IMR-90 (cell line): ENCODE data around the gene SMARCA2. TPM values are rescaled to one million over a fixed set of nuclear protein-coding genes. Genes with fewer than 3 reads are reported as not detected.

Experiments
- ATAC-seq: fragments of 200-7000 bp; cut with Tn5 transposase; 2 replicates; pipeline ENCODE4 v1.9.1; 2020; ENCODE audit warnings: low read depth, mild to moderate bottlenecking, moderate library complexity
- BruUV-seq: library from RNA; stranded (reverse); fragments of 400-500 nt; replicated peaks from 2 replicates; lab custom pipeline; 2021; lab: Mats Ljungman, UMichigan
- CTCF ChIA-PET: fragments of 300-600 bp; formaldehyde crosslinking; extraction: SDS; loops from one replicate; lab custom pipeline; 2021; ENCODE audit warnings: antibody characterized with exemption; lab: Yijun Ruan, JAX
- POLR2A ChIA-PET: fragments of 300-600 bp; sonication (Branson Sonifier 250); formaldehyde crosslinking; loops from one replicate; lab custom pipeline; 2022; ENCODE audit warnings: antibody characterized with exemption; ENCODE audit not compliant: unreplicated experiment; lab: Charles Lee
- DNase-seq: peaks from one replicate; pipeline ENCODE4 v3.0.0; 2013
- H2AFZ ChIP-seq: replicated peaks from 2 replicates; pipeline ENCODE3; 2013; ENCODE audit warnings: low read length, mild to moderate bottlenecking; ENCODE audit not compliant: poor library complexity
- H2AK5ac ChIP-seq: 2 replicates; pipeline ENCODE4 v1.6.1; 2013; ENCODE audit warnings: low read depth, low read length, inconsistent platforms
- H2AK9ac ChIP-seq: replicated peaks from 2 replicates; pipeline ENCODE3; 2013; ENCODE audit warnings: mild to moderate bottlenecking, low read depth, low read length, moderate library complexity; ENCODE audit not compliant: poor library complexity
- H2BK120ac ChIP-seq: 2 replicates; pipeline ENCODE4 v1.6.1; 2013; ENCODE audit warnings: low read depth, low read length, inconsistent platforms
- H2BK15ac ChIP-seq: 3 replicates; pipeline ENCODE4 v1.6.1; 2013; ENCODE audit warnings: low read depth, low read length, inconsistent platforms
- H2BK20ac ChIP-seq: 2 replicates; pipeline ENCODE4 v1.6.1; 2013; ENCODE audit warnings: low read depth, mild to moderate bottlenecking, inconsistent platforms, low read length, moderate library complexity
- H2BK5ac ChIP-seq: 2 replicates; pipeline ENCODE4 v1.6.1; 2013; ENCODE audit warnings: mild to moderate bottlenecking, low read depth, low read length, inconsistent platforms; ENCODE audit not compliant: poor library complexity, severe bottlenecking
- H3K14ac ChIP-seq: replicated peaks from 2 replicates; pipeline ENCODE4 v1.6.1; 2013; ENCODE audit warnings: low read depth, low read length, inconsistent platforms
- H3K18ac ChIP-seq: 2 replicates; pipeline ENCODE4 v1.6.1; 2013; ENCODE audit warnings: low read depth, low read length, control low read depth
- H3K23ac ChIP-seq: 2 replicates; pipeline ENCODE4 v1.6.1; 2013; ENCODE audit warnings: low read depth, low read length, inconsistent platforms
- H3K27ac ChIP-seq: 2 replicates; pipeline ENCODE4 v1.5.1; 2013; ENCODE audit warnings: mild to moderate bottlenecking, control low read depth, low read length; ENCODE audit not compliant: insufficient read depth
- H3K27me3 ChIP-seq: 2 replicates; pipeline ENCODE4 v1.6.1; 2013; ENCODE audit warnings: low read length; ENCODE audit not compliant: control insufficient read depth, insufficient read depth
- H3K36me3 ChIP-seq: 2 replicates; pipeline ENCODE4 v1.6.1; 2013; ENCODE audit warnings: low read length, mixed read lengths; ENCODE audit not compliant: control insufficient read depth, insufficient read depth
- H3K4ac ChIP-seq: 2 replicates; pipeline ENCODE4 v1.6.1; 2013; ENCODE audit warnings: low read depth, low read length, inconsistent platforms
- H3K4me1 ChIP-seq: 2 replicates; pipeline ENCODE4 v1.6.1; 2013; ENCODE audit warnings: low read length, mixed read lengths; ENCODE audit not compliant: control insufficient read depth, insufficient read depth
- H3K4me2 ChIP-seq: 2 replicates; pipeline ENCODE4 v1.6.1; 2013; ENCODE audit warnings: low read depth, mild to moderate bottlenecking, control low read depth, low read length, moderate library complexity
- H3K4me3 ChIP-seq: 2 replicates; pipeline ENCODE4 v1.5.1; 2013; ENCODE audit warnings: low read depth, mild to moderate bottlenecking, control low read depth, low read length, moderate library complexity; ENCODE audit not compliant: insufficient read depth
- H3K56ac ChIP-seq: 2 replicates; pipeline ENCODE4 v1.6.1; 2013; ENCODE audit warnings: low read length, inconsistent platforms; ENCODE audit not compliant: insufficient read depth; ENCODE audit errors: extremely low read depth
- H3K79me1 ChIP-seq, 2 experiments: 2 replicates each; pipeline ENCODE4 v1.6.1; 2013; ENCODE audit warnings: low read length in 2 of 2, inconsistent platforms in 1 of 2, low read depth in 1 of 2
- H3K9ac ChIP-seq: 2 replicates; pipeline ENCODE4 v1.6.1; 2013; ENCODE audit warnings: low read depth, low read length, control low read depth
- H3K9me1 ChIP-seq: 2 replicates; pipeline ENCODE4 v1.6.1; 2013; ENCODE audit warnings: low read length, inconsistent platforms; ENCODE audit not compliant: insufficient read depth
- H3K9me3 ChIP-seq: 2 replicates; pipeline ENCODE4 v1.6.1; 2013; ENCODE audit warnings: low read length; ENCODE audit not compliant: control insufficient read depth, insufficient read depth
- H4K20me1 ChIP-seq: 2 replicates; pipeline ENCODE4 v1.6.1; 2013; ENCODE audit warnings: low read length, inconsistent platforms; ENCODE audit not compliant: insufficient read depth
- H4K5ac ChIP-seq: 2 replicates; pipeline ENCODE4 v1.6.1; 2013; ENCODE audit warnings: mild to moderate bottlenecking, low read depth, low read length, control low read depth
- H4K8ac ChIP-seq, 2 experiments: 2 replicates each; pipeline ENCODE4 v1.6.1; 2013; ENCODE audit warnings: low read depth in 2 of 2, low read length in 2 of 2, control low read depth in 1 of 2, inconsistent platforms in 1 of 2
- H4K91ac ChIP-seq: 2 replicates; pipeline ENCODE4 v1.6.1; 2013; ENCODE audit warnings: low read depth, low read length, inconsistent platforms; ENCODE audit not compliant: insufficient read depth
- BHLHE40 ChIP-seq: fragments of 150-350 bp; IDR thresholded peaks from 2 replicates; pipeline ENCODE4 v1.6.1; 2016; ENCODE audit warnings: mild to moderate bottlenecking, low read depth, low read length
- CHD1 ChIP-seq: IDR thresholded peaks from 2 replicates; pipeline ENCODE4 v1.6.1; 2012; ENCODE audit warnings: low read depth, low read length, improper control_type of control experiment
- FOS ChIP-seq: fragments of 150-350 bp; IDR thresholded peaks from 2 replicates; pipeline ENCODE4 v1.6.1; 2016; ENCODE audit warnings: low read depth, low read length
- MAFK ChIP-seq: IDR thresholded peaks from 2 replicates; pipeline ENCODE4 v1.6.1; 2012; ENCODE audit warnings: low read depth, low read length, improper control_type of control experiment
- MAZ ChIP-seq: IDR thresholded peaks from 2 replicates; pipeline ENCODE4 v1.6.1; 2012; ENCODE audit warnings: low read depth, mild to moderate bottlenecking, low read length, improper control_type of control experiment, moderate library complexity, borderline replicate concordance
- MXI1 ChIP-seq: IDR thresholded peaks from 2 replicates; pipeline ENCODE4 v1.6.1; 2012; ENCODE audit warnings: low read depth, mild to moderate bottlenecking, low read length, moderate library complexity, borderline replicate concordance
- NFE2L2 ChIP-seq: fragments of 150-350 bp; IDR thresholded peaks from 2 replicates; pipeline ENCODE4 v1.6.1; 2016; ENCODE audit warnings: low read depth, mild to moderate bottlenecking, low read length
- POLR2A ChIP-seq: IDR thresholded peaks from 2 replicates; pipeline ENCODE4 v1.6.1; 2012; ENCODE audit warnings: mild to moderate bottlenecking, low read depth, low read length
- RAD21 ChIP-seq: IDR thresholded peaks from 2 replicates; pipeline ENCODE4 v1.6.1; 2012; ENCODE audit warnings: low read length, improper control_type of control experiment
- RCOR1 ChIP-seq: IDR thresholded peaks from 2 replicates; pipeline ENCODE4 v1.6.1; 2012; ENCODE audit warnings: mild to moderate bottlenecking, low read length, improper control_type of control experiment; ENCODE audit not compliant: insufficient replicate concordance
- RFX5 ChIP-seq: IDR thresholded peaks from 2 replicates; pipeline ENCODE4 v1.8.0; 2012; ENCODE audit warnings: low read depth, mild to moderate bottlenecking, low read length, moderate library complexity
- SMC3 ChIP-seq: fragments of 150-350 bp; IDR thresholded peaks from 2 replicates; pipeline ENCODE4 v1.6.1; 2016; ENCODE audit warnings: low read depth, mild to moderate bottlenecking, antibody characterized with exemption, low read length, moderate library complexity
- WGBS, 2 experiments: methylation state at CpG; one replicate each; pipeline versions ENCODE4 v1.1.5 to v1.1.7; 2013; ENCODE audit warnings: missing lambda C conversion rate in 2 of 2; ENCODE audit not compliant: insufficient read length in 1 of 2; ENCODE audit errors: extremely low coverage in 2 of 2; 5-methylcytosine and 5-hydroxymethylcytosine counted together
- dilution Hi-C: fragments of 300-500 bp; cut with HindIII; formaldehyde crosslinking; loops from one replicate; pipeline ENCODE4 v1.14.3; 2018; ENCODE audit warnings: low sequenced_read_pairs; ENCODE audit not compliant: unreplicated experiment
- in situ Hi-C: fragments of 300-500 bp; cut with MboI; formaldehyde crosslinking; loops from 3 replicates; pipeline ENCODE4 v1.14.3; 2019; ENCODE audit warnings: low sequenced_read_pairs, inconsistent platforms, mixed read lengths
- intact Hi-C: fragments of 100-400 bp; cut with micrococcal nuclease; formaldehyde crosslinking; loops from 2 replicates; pipeline ENCODE4 v1.10.0; 2022
- polyA plus RNA-seq, 3 experiments: library from polyadenylated mRNA; depleted of rRNA; stranded (reverse); fragments of >200 nt; gene quantifications; 2 replicates each; pipeline ENCODE4 v1.2.3, GENCODE V29; 2012; ENCODE audit warnings: low replicate concordance in 1 of 3
- total RNA-seq: library from RNA; depleted of rRNA; stranded (reverse); fragments of >200 nt; gene quantifications from 2 replicates; pipeline ENCODE4 v1.2.3, GENCODE V29; 2012
- TF ChIP-seq, protein P1 (sequence below): conservative IDR thresholded peaks from 2 replicates; pipeline ENCODE4 v1.5.1; 2012; ENCODE audit warnings: mild to moderate bottlenecking, low read depth, low read length, improper control_type of control experiment
- TF ChIP-seq, protein P2 (sequence below): fragments of 150-350 bp; IDR thresholded peaks from 2 replicates; pipeline ENCODE4 v1.6.1; 2016; ENCODE audit warnings: low read depth, mild to moderate bottlenecking, low read length, moderate library complexity, borderline replicate concordance
- TF ChIP-seq, protein P3 (sequence below): fragments of 150-350 bp; IDR thresholded peaks from 2 replicates; pipeline ENCODE4 v1.6.1; 2017; ENCODE audit warnings: mild to moderate bottlenecking, antibody characterized with exemption, low read length, low read depth

SMARCA2 gene
- total and polyA plus RNA-seq, 2 of the 4 experiments (the other 2 are of a cell fraction) = 25.3 to 26.7 TPM

DNA sequence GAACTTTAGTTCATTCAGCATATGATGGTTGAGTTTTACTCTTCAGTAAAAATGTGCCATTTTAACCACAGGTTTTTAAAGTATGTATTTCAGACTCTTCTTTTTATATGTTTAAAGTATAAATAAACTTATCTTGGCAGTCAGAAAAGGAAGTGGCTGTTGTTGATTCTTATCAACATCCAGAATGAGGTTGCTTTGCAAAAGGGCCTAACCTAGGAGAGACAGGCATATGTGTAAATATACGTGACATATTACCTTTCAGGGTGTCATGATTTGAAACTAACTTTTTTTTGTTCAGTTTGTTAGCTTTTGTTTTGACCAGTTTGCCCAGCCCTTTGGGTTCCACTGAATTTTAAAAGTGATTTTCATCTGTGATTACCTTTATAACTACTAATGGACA lies 7.4 kb downstream of the SMARCA2 start:
- H3K79me1 ChIP-seq = peaks cover 48 to 59% of the 10 kb centered on the region in 2 experiments
- H3K23ac ChIP-seq = no peak overlapping the region
- no peak overlapping the region for H4K5ac ChIP-seq
- BruUV-seq = no TSS peak
- H3K27ac ChIP-seq = no peak overlapping the region
- no peaks in the 10 kb centered on the region for H3K27me3 ChIP-seq
- no peaks in the 10 kb centered on the region for H3K9me3 ChIP-seq
- intact Hi-C loops = no loop called here
- no peak overlapping the region for H3K4me2 ChIP-seq
- ATAC-seq (no peak), DNase-seq (no peak)
- H3K9ac ChIP-seq = no peak overlapping the region
- no peak overlapping the region for H3K56ac ChIP-seq
- ChIA-PET CTCF (interaction anchor here (0.7 kb wide), 1 partner anchor 255 kb away, joined by 3 read pairs; no protein-coding TSS in a partner anchor), POLR2A (no interaction called here)
- peaks cover 9% of the 10 kb centered on the region for H4K20me1 ChIP-seq
- no peak overlapping the region for H2AK5ac ChIP-seq
- no peak overlapping the region for H3K4me3 ChIP-seq
- in situ Hi-C loops = no loop called here
- H3K4ac ChIP-seq = no peak overlapping the region
- H4K91ac ChIP-seq = no peak overlapping the region
- H2BK20ac ChIP-seq = no peak overlapping the region
- H2BK15ac ChIP-seq = no peak overlapping the region
- H2AK9ac ChIP-seq = no peak overlapping the region
- no peak overlapping the region for H4K8ac ChIP-seq
- no peak for TF ChIP-seq MAFK
- TF ChIP-seq, protein P1, sequence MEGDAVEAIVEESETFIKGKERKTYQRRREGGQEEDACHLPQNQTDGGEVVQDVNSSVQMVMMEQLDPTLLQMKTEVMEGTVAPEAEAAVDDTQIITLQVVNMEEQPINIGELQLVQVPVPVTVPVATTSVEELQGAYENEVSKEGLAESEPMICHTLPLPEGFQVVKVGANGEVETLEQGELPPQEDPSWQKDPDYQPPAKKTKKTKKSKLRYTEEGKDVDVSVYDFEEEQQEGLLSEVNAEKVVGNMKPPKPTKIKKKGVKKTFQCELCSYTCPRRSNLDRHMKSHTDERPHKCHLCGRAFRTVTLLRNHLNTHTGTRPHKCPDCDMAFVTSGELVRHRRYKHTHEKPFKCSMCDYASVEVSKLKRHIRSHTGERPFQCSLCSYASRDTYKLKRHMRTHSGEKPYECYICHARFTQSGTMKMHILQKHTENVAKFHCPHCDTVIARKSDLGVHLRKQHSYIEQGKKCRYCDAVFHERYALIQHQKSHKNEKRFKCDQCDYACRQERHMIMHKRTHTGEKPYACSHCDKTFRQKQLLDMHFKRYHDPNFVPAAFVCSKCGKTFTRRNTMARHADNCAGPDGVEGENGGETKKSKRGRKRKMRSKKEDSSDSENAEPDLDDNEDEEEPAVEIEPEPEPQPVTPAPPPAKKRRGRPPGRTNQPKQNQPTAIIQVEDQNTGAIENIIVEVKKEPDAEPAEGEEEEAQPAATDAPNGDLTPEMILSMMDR = no peak
- TF ChIP-seq BHLHE40 = no peak
- no peak for TF ChIP-seq CHD1
- TF ChIP-seq MAZ = no peak
- no peak for TF ChIP-seq RAD21
- TF ChIP-seq SMC3 = no peak
- no peak for TF ChIP-seq FOS
- TF ChIP-seq, protein P2, sequence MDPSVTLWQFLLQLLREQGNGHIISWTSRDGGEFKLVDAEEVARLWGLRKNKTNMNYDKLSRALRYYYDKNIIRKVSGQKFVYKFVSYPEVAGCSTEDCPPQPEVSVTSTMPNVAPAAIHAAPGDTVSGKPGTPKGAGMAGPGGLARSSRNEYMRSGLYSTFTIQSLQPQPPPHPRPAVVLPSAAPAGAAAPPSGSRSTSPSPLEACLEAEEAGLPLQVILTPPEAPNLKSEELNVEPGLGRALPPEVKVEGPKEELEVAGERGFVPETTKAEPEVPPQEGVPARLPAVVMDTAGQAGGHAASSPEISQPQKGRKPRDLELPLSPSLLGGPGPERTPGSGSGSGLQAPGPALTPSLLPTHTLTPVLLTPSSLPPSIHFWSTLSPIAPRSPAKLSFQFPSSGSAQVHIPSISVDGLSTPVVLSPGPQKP = no peak
- TF ChIP-seq, protein P3, sequence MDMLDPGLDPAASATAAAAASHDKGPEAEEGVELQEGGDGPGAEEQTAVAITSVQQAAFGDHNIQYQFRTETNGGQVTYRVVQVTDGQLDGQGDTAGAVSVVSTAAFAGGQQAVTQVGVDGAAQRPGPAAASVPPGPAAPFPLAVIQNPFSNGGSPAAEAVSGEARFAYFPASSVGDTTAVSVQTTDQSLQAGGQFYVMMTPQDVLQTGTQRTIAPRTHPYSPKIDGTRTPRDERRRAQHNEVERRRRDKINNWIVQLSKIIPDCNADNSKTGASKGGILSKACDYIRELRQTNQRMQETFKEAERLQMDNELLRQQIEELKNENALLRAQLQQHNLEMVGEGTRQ = no peak
- no peak for TF ChIP-seq RFX5
- no peak for TF ChIP-seq RCOR1
- TF ChIP-seq NFE2L2 = no peak
- no peak for TF ChIP-seq POLR2A
- TF ChIP-seq MXI1 = no peak
- peaks cover 5% of the 10 kb centered on the region for H3K4me1 ChIP-seq
- no CpG with 5 or more reads among the region's 1 CpG for WGBS, 2 experiments
- no peak overlapping the region for H2BK5ac ChIP-seq
- no peak overlapping the region for H2AFZ ChIP-seq
- H3K14ac ChIP-seq = no peak overlapping the region
- no peak overlapping the region for H3K18ac ChIP-seq
- no peak overlapping the region for H2BK120ac ChIP-seq
- H3K9me1 ChIP-seq = 0 out of 2 replicates have a peak, but pooled peaks cover 5% of the 10 kb centered on the region
- dilution Hi-C loops = loop anchor here (25.0 kb wide), 1 partner anchor 90 kb away; no protein-coding TSS in a partner anchor
- no peaks in the 10 kb centered on the region for H3K36me3 ChIP-seq
